HL-60 (cell line): ENCODE results near the gene SLC25A52.

Experiments used
- POLR2AphosphoS5 ChIP-seq: IDR thresholded peaks from 2 replicates; pipeline ENCODE4 v1.6.1; 2012; ENCODE audit warnings: low read depth
- SPI1 ChIP-seq: IDR thresholded peaks from 2 replicates; pipeline ENCODE4 v1.6.1; 2012; ENCODE audit warnings: low read depth, mild to moderate bottlenecking, borderline replicate concordance
- TF ChIP-seq, protein P1 (sequence below): IDR thresholded peaks from one replicate; pipeline ENCODE4 v1.5.1; 2011; ENCODE audit warnings: low read length, control low read depth, inconsistent platforms; ENCODE audit not compliant: insufficient read depth
- TF ChIP-seq, protein P2 (sequence below): IDR thresholded peaks from 2 replicates; pipeline ENCODE4 v1.6.1; 2012; ENCODE audit warnings: low read depth; ENCODE audit not compliant: insufficient replicate concordance

DNA sequence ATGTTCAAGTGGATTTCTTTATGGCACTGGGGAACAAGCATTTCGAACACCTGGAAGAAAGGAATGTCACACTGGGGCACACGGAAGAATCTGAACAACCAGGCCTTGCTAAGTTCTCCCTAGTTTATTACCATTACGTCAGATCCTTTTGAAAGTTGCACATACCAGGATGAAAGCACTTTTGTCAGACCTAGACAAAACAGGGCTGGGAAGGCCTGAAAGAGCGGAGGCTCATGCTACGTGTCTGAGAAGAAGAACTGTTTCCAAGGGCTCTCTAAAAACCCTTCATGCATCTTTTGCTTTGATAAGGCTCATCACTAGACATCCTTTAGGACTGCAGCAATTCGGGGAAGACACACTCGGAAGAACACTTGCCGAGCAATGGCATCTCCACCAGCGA lies 15.4 kb upstream of the SLC25A52 start:
- TF ChIP-seq, protein P1, sequence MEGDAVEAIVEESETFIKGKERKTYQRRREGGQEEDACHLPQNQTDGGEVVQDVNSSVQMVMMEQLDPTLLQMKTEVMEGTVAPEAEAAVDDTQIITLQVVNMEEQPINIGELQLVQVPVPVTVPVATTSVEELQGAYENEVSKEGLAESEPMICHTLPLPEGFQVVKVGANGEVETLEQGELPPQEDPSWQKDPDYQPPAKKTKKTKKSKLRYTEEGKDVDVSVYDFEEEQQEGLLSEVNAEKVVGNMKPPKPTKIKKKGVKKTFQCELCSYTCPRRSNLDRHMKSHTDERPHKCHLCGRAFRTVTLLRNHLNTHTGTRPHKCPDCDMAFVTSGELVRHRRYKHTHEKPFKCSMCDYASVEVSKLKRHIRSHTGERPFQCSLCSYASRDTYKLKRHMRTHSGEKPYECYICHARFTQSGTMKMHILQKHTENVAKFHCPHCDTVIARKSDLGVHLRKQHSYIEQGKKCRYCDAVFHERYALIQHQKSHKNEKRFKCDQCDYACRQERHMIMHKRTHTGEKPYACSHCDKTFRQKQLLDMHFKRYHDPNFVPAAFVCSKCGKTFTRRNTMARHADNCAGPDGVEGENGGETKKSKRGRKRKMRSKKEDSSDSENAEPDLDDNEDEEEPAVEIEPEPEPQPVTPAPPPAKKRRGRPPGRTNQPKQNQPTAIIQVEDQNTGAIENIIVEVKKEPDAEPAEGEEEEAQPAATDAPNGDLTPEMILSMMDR, result no peak
- no peak for TF ChIP-seq POLR2AphosphoS5
- TF ChIP-seq, protein P2, sequence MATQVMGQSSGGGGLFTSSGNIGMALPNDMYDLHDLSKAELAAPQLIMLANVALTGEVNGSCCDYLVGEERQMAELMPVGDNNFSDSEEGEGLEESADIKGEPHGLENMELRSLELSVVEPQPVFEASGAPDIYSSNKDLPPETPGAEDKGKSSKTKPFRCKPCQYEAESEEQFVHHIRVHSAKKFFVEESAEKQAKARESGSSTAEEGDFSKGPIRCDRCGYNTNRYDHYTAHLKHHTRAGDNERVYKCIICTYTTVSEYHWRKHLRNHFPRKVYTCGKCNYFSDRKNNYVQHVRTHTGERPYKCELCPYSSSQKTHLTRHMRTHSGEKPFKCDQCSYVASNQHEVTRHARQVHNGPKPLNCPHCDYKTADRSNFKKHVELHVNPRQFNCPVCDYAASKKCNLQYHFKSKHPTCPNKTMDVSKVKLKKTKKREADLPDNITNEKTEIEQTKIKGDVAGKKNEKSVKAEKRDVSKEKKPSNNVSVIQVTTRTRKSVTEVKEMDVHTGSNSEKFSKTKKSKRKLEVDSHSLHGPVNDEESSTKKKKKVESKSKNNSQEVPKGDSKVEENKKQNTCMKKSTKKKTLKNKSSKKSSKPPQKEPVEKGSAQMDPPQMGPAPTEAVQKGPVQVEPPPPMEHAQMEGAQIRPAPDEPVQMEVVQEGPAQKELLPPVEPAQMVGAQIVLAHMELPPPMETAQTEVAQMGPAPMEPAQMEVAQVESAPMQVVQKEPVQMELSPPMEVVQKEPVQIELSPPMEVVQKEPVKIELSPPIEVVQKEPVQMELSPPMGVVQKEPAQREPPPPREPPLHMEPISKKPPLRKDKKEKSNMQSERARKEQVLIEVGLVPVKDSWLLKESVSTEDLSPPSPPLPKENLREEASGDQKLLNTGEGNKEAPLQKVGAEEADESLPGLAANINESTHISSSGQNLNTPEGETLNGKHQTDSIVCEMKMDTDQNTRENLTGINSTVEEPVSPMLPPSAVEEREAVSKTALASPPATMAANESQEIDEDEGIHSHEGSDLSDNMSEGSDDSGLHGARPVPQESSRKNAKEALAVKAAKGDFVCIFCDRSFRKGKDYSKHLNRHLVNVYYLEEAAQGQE, result no peak
- no peak for TF ChIP-seq SPI1
